RWPE2 (cell line): Measurements from ENCODE around the gene CCDC68.

Source experiments
- ATAC-seq: fragments of 200-7000 bp; cut with Tn5 transposase; 3 replicates; pipeline ENCODE4 v1.9.1; 2021; ENCODE audit warnings: low read depth
- DNase-seq: peaks from one replicate; pipeline ENCODE4 v3.0.0-alpha.2; 2020; ENCODE audit warnings: low spot score
- H3K27ac ChIP-seq: fragments of 450-650 bp; 2 replicates; pipeline ENCODE4 v1.5.1; 2017; ENCODE audit warnings: mild to moderate bottlenecking; ENCODE audit not compliant: poor library complexity, severe bottlenecking
- H3K27me3 ChIP-seq: fragments of 250-450 bp; sonication (Bioruptor Pico); 2 replicates; pipeline ENCODE4 v1.5.1; 2021; ENCODE audit warnings: mild to moderate bottlenecking, moderate library complexity; ENCODE audit not compliant: insufficient read depth, poor library complexity, severe bottlenecking
- H3K36me3 ChIP-seq: fragments of 250-450 bp; sonication (Bioruptor Pico); 2 replicates; pipeline ENCODE4 v1.5.1; 2020; ENCODE audit warnings: low read depth, mild to moderate bottlenecking, moderate library complexity
- H3K4me1 ChIP-seq: fragments of 250-450 bp; sonication (Bioruptor Pico); 2 replicates; pipeline ENCODE4 v1.5.1; 2021; ENCODE audit warnings: mild to moderate bottlenecking, moderate library complexity; ENCODE audit not compliant: insufficient read depth, poor library complexity, severe bottlenecking
- H3K4me3 ChIP-seq: fragments of 250-450 bp; sonication (Bioruptor Pico); 2 replicates; pipeline ENCODE4 v1.5.1; 2021; ENCODE audit warnings: mild to moderate bottlenecking, moderate library complexity; ENCODE audit not compliant: severe bottlenecking
- H3K9me3 ChIP-seq: fragments of 250-450 bp; sonication (Bioruptor Pico); 2 replicates; pipeline ENCODE4 v1.5.1; 2021; ENCODE audit warnings: mild to moderate bottlenecking, moderate library complexity; ENCODE audit not compliant: severe bottlenecking
- CTCF ChIP-seq: fragments of 450-650 bp; IDR thresholded peaks from one replicate; pipeline ENCODE4 v1.5.1; 2017; ENCODE audit warnings: mild to moderate bottlenecking, moderate library complexity; ENCODE audit not compliant: poor library complexity, severe bottlenecking

CCDC68 gene

GRCh38 chr18:54899500-54899899, 59.8 kb downstream of the CCDC68 start:
- TF ChIP-seq CTCF, result no peak
- Histone ChIP-seq H3K27me3 (no peaks in the 10 kb centered on the region), H3K36me3 (no peaks in the 10 kb centered on the region), H3K4me1 (no peaks in the 10 kb centered on the region), H3K27ac (no peak overlapping the region), H3K4me3 (no peak overlapping the region), H3K9me3 (no peaks in the 10 kb centered on the region)
- DNase-seq (no peak), ATAC-seq (no peak)

DNA sequence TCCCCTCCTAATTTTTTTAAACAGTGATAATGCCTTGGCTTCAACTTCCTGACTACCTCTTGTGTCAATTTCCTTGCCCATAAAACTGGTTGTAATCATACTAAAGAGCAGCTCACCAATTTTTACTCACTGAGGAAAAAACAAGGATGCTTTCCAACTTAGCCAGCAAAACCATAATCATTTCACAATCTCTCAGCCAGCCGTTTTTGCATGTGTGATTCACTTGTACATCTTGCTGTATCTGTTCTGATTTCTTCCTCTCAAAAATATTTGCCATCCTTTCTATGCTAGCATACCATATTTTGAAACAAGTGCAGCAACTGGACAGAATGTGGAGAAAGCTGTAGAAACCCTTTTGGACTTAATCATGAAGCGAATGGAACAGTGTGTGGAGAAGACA, 70.3 kb downstream of the CCDC68 start:
- ATAC-seq (no peak), DNase-seq (no peak)
- H3K27me3 ChIP-seq, result no peaks in the 10 kb centered on the region
- H3K36me3 ChIP-seq, result no peaks in the 10 kb centered on the region
- H3K4me3 ChIP-seq, result no peak overlapping the region
- no peaks in the 10 kb centered on the region for H3K9me3 ChIP-seq
- no peak overlapping the region for H3K27ac ChIP-seq
- TF ChIP-seq CTCF, result no peak
- no peaks in the 10 kb centered on the region for H3K4me1 ChIP-seq

DNA sequence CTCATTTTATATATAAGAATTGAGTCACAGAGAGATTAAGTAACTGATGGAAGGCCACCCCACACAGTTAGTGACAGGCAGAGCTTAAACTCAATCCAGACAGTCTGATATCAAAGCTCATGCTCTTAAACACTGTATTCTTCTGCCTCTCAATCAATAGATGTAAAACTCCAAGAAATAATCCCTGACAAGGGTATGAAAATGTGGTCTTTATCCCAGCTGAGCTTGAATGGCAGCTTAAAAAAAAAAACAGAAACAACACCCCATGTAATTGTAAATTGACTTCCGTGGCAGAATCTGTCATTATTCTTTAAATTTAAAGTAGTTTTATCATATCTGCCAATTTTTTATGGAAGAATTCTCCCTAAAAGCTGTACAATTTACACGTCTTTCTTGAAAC, 70.9 kb downstream of the CCDC68 start:
- TF ChIP-seq CTCF, result no peak
- ATAC-seq, result no peak
- no peaks in the 10 kb centered on the region for H3K36me3 ChIP-seq
- no peaks in the 10 kb centered on the region for H3K27me3 ChIP-seq
- no peak overlapping the region for H3K4me3 ChIP-seq
- no peak overlapping the region for H3K27ac ChIP-seq
- H3K9me3 ChIP-seq, result no peaks in the 10 kb centered on the region
- no peak for DNase-seq
- H3K4me1 ChIP-seq, result no peaks in the 10 kb centered on the region

- no peaks in the 10 kb centered on the region for H3K36me3 ChIP-seq
- H3K4me1 ChIP-seq, result peaks cover 10% of the 10 kb centered on the region
- no peaks in the 10 kb centered on the region for H3K9me3 ChIP-seq
- no peaks in the 10 kb centered on the region for H3K27me3 ChIP-seq
- TF ChIP-seq CTCF, result no peak
- no peak overlapping the region for H3K27ac ChIP-seq
- DNase-seq (no peak), ATAC-seq (no peak)
- H3K4me3 ChIP-seq, result no peak overlapping the region
Measured at GRCh38 chr18:54883816-54884604, 75.3 kb downstream of the CCDC68 start.

DNA sequence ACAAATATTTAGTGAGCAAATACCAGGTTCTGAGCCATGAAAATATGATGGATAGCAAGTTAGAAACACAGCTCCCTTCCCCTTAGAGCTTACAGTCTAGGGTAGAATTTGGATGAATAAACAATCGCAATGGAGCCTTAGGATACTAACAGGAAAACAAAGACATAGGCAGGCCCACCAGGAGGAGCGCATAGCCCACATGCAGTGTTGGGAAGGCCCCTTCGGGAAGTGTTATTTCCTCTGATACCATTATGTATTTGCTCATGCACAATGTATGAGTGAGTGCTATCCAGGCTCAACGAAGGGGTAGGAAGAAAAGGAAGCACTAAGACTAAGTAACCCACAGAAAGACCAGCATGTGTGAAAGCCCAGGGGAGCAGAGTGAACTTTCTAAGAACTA, 76.9 kb downstream of the CCDC68 start:
- Histone ChIP-seq H3K4me1 (peaks cover 10% of the 10 kb centered on the region), H3K27me3 (no peaks in the 10 kb centered on the region), H3K9me3 (no peaks in the 10 kb centered on the region), H3K4me3 (no peak overlapping the region), H3K36me3 (no peaks in the 10 kb centered on the region), H3K27ac (no peak overlapping the region)
- no peak for DNase-seq
- ATAC-seq, result no peak
- no peak for TF ChIP-seq CTCF
